ENCODE data around the gene SPRY1.

The SPRY1 gene

DNA sequence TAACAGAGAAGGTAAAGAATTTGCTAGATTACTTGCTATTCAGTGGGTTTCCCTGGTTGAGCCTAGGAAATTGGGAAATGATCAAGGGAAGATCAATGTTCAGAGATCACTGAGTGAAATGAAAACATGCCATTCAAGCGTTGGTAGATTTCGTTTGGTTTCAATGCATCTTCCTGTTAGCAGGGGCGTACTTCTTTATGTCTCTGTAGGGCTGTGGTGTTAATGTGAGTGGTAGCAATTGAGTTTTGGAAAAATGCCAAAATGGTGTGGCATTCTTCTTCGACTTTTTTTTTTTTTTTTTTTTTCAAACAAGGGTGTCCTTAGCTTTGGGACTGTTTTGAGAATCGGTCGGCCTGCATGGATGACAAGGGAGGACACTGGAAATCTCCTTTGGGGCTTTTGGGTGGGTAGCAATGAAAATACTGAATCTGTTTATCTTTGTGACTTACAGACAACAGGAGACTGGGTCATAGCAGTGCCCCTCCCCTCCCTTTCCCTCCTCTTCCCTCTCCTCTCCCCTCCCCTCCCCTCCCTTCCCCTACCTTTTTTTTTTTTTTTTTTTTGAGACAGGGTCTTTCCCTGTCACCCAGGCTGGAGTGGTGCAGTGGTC lies 50.4 kb downstream of the SPRY1 start:
- no peak for FAIRE-seq

DNA sequence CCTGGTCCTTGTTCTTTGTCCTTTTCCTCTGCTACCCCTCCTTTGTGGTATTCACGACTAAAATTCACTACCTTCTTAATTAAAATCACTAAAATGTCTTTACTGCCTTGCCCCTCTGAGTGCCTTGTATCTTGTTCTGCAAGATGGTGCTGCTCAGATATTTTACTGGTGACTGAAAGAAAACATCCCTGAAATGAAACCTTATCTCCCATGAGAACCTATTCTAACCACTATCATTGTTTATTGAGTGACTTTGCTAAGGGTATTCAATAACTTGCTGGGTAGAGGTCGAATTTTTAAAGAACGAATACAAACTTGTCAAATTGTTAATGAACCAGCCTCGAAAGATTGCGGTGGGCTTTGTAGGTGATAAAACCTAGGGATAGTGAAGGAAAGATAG lies 52.8 kb downstream of the SPRY1 start:
- no peak for FAIRE-seq

- FAIRE-seq = no peak
Observed at GRCh38 chr4:123449780-123450179, 53.2 kb downstream of the SPRY1 start.

DNA sequence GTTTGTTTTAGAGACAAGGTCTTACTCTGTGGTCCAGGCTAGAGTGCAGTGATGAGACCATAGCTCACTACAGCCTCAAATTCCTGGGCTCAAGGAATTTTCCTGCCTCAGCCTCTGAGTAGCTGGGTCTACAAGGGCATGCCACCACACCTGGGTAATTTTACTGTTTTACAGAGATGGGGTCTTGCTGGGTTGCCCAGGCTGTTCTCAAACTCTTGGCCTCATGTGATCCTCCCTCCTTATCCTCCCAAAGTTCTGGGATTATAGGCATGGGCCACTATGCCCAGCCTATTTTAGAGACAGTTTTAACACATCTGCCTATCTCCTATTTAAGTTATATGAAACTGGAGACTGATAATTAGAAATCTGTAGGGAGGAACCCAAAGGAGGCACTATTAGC lies 53.8 kb downstream of the SPRY1 start:
- no peak for FAIRE-seq

DNA sequence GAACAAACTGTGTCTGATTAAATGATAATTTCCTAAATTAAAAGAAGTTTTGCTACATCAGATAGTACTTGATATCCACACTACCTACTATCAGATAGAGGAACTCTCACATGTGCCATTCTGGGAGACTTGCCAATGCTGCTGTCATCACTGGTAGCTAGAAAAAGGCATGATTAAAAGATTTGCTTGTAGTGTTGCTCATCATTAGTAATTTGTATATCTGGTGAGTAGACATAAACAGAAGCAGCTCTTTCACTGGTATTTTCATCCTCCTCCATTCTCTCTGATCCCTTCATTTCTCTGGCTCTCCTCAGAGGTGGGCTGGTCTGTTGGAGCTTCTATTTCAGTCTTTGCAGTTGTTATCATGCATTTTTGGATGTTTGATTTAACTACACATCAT lies 56.0 kb downstream of the SPRY1 start:
- FAIRE-seq = no peak

- FAIRE-seq = no peak
Observed at GRCh38 chr4:123453061-123453680, 56.6 kb downstream of the SPRY1 start.
